K562 (cell line): ENCODE data around the gene LIMS2. TPM values are rescaled to one million over a fixed set of nuclear protein-coding genes. Genes with fewer than 3 reads are reported as not detected.
A peak's percentile ranks its signal among the peaks of the same experiment; 100 is the strongest.

Experiments used
- ATAC-seq: fragments of 200-7000 bp; cut with Tn5 transposase; 3 replicates; pipeline ENCODE4 v1.9.1; 2020; ENCODE audit warnings: moderate library complexity
- BruUV-seq: library from RNA; stranded (reverse); fragments of 400-500 nt; replicated peaks from 2 replicates; lab custom pipeline; 2021; lab: Mats Ljungman, UMichigan
- CTCF ChIA-PET: fragments of 300-600 bp; formaldehyde crosslinking; extraction: SDS; loops from one replicate; lab custom pipeline; 2021; ENCODE audit warnings: low intra/inter-chr PET ratio; lab: Yijun Ruan, JAX
- POLR2A ChIA-PET: fragments of 300-600, 350-650 bp; sonication (Branson Sonifier 250); formaldehyde crosslinking; extraction: SDS; loops from one replicate; lab custom pipeline; 2021; ENCODE audit warnings: antibody characterized with exemption, inconsistent platforms; lab: Yijun Ruan, JAX
- DNase-seq, 4 experiments: peaks; one replicate each; pipeline versions ENCODE4 v3.0.0 to v3.0.0-alpha.2; 2011 to 2018; ENCODE audit warnings: low spot score in 3 of 4, mixed read lengths in 3 of 4; ENCODE audit errors: extremely low read depth in 1 of 4
- FAIRE-seq: peaks from 2 replicates; lab custom pipeline; 2011; peaks lifted over from hg19 to GRCh38; lab: Jason Lieb, UNC
- H2AFZ ChIP-seq: 2 replicates; pipeline ENCODE4 v1.6.0; 2011; ENCODE audit warnings: low read depth, low read length, control low read depth, inconsistent platforms
- H3K27ac ChIP-seq: fragments of 200-600 bp; 3 replicates; pipeline ENCODE4 v1.8.0; 2011; ENCODE audit warnings: low read depth, mild to moderate bottlenecking, control low read depth, inconsistent platforms, low read length, moderate library complexity, mixed read lengths; ENCODE audit errors: extremely low read depth
- H3K27me3 ChIP-seq, 2 experiments: fragments of 300-600 bp in 1 of 2; 2 replicates in 1 of 2; 3 replicates in 1 of 2; pipeline versions ENCODE4 v1.6.0 to v1.8.0; 2011; ENCODE audit warnings: inconsistent platforms in 2 of 2, low read length in 2 of 2, mild to moderate bottlenecking in 1 of 2, mixed read lengths in 1 of 2, moderate library complexity in 1 of 2; ENCODE audit not compliant: control insufficient read depth in 2 of 2, insufficient read depth in 2 of 2
- H3K36me3 ChIP-seq: fragments of 300-600 bp; 3 replicates; pipeline ENCODE4 v1.8.0; 2011; ENCODE audit warnings: mild to moderate bottlenecking, low read length, inconsistent platforms; ENCODE audit not compliant: control insufficient read depth, insufficient read depth
- H3K4me1 ChIP-seq, 2 experiments: fragments of 200-600 bp in 1 of 2; replicated peaks in 1 of 2; 2 replicates in 1 of 2; 3 replicates in 1 of 2; pipeline versions ENCODE4 v1.5.1 to v1.8.0; 2011; ENCODE audit warnings: inconsistent platforms in 2 of 2, low read length in 2 of 2, mild to moderate bottlenecking in 1 of 2, mixed read lengths in 1 of 2, moderate library complexity in 1 of 2; ENCODE audit not compliant: control insufficient read depth in 2 of 2, insufficient read depth in 2 of 2
- H3K4me2 ChIP-seq: 2 replicates; pipeline ENCODE4 v1.6.1; 2011; ENCODE audit warnings: low read length, control low read depth, inconsistent platforms, mixed read lengths; ENCODE audit not compliant: insufficient read depth
- H3K4me3 ChIP-seq: fragments of 200-600 bp; sonication (generic), shearing (Covaris generic); 2 replicates; pipeline ENCODE4 v1.5.1; 2016; ENCODE audit warnings: control low read depth, inconsistent platforms
- H3K79me2 ChIP-seq: fragments of 200-600 bp; 3 replicates; pipeline ENCODE4 v1.8.0; 2011; ENCODE audit warnings: low read length, inconsistent platforms; ENCODE audit not compliant: control insufficient read depth, insufficient read depth
- H3K9ac ChIP-seq, 2 experiments: 2 replicates each; pipeline versions ENCODE4 v1.6.0 to v1.6.1; 2011; ENCODE audit warnings: low read depth in 2 of 2, low read length in 2 of 2, control low read depth in 1 of 2, inconsistent platforms in 1 of 2, mild to moderate bottlenecking in 1 of 2, mixed read lengths in 1 of 2; ENCODE audit not compliant: insufficient read depth in 1 of 2
- H3K9me1 ChIP-seq: one replicate; pipeline ENCODE4 v1.6.0; 2011; ENCODE audit warnings: inconsistent platforms, mild to moderate bottlenecking, low read length, moderate library complexity; ENCODE audit not compliant: control insufficient read depth, insufficient read depth
- H3K9me3 ChIP-seq: replicated peaks from 2 replicates; pipeline ENCODE4 v1.5.1; 2011; ENCODE audit warnings: low read depth, low read length, inconsistent platforms; ENCODE audit not compliant: control insufficient read depth, insufficient read depth
- H4K20me1 ChIP-seq: replicated peaks from 2 replicates; pipeline ENCODE4 v1.6.1; 2011; ENCODE audit warnings: low read length, inconsistent platforms, mixed read lengths; ENCODE audit not compliant: control insufficient read depth, insufficient read depth
- ETS2 ChIP-seq: IDR thresholded peaks from 2 replicates; pipeline ENCODE4 v1.6.1; 2016; ENCODE audit warnings: borderline replicate concordance, missing genetic modification characterization, mild to moderate bottlenecking, moderate library complexity, missing compliant biosample characterization; ENCODE audit not compliant: poor library complexity, severe bottlenecking
- HLTF ChIP-seq: fragments of 450-650 bp; IDR thresholded peaks from 2 replicates; pipeline ENCODE4 v1.6.1; 2016
- NFATC3 ChIP-seq: fragments of 450-650 bp; IDR thresholded peaks from 2 replicates; pipeline ENCODE4 v1.6.1; 2017; ENCODE audit warnings: mild to moderate bottlenecking
- POLR2G ChIP-seq: fragments of 200-400 bp; formaldehyde crosslinking; IDR thresholded peaks from 2 replicates; pipeline ENCODE4 v1.6.1; 2017; ENCODE audit warnings: low read depth, mild to moderate bottlenecking, antibody characterized with exemption, low read length, moderate library complexity
- PRMT5 ChIP-seq: sonication (generic); formaldehyde crosslinking; IDR thresholded peaks from 2 replicates; pipeline ENCODE4 v1.5.0; 2020; ENCODE audit warnings: missing genetic modification reagents
- RFX5 ChIP-seq: IDR thresholded peaks from 2 replicates; pipeline ENCODE4 v1.6.1; 2011; ENCODE audit warnings: low read depth, mild to moderate bottlenecking, improper control_type of control experiment, low read length
- SMARCA4 ChIP-seq: fragments of 450-650 bp; IDR thresholded peaks from 2 replicates; pipeline ENCODE4 v1.6.1; 2016
- SP2 ChIP-seq: IDR thresholded peaks from 2 replicates; pipeline ENCODE4 v1.6.1; 2011; ENCODE audit warnings: mild to moderate bottlenecking, low read depth, low read length, moderate library complexity; ENCODE audit not compliant: poor library complexity, severe bottlenecking; ENCODE audit errors: extremely low read depth
- ZNF239 ChIP-seq: fragments of 250-450 bp; sonication (Bioruptor Pico); IDR thresholded peaks from 2 replicates; pipeline ENCODE4 v1.4.0; 2020; ENCODE audit warnings: mild to moderate bottlenecking
- ZNF431 ChIP-seq: sonication (generic); formaldehyde crosslinking; IDR thresholded peaks from 2 replicates; pipeline ENCODE4 v1.8.0; 2022; ENCODE audit warnings: mild to moderate bottlenecking, missing genetic modification reagents
- ZNF445 ChIP-seq: fragments of 250-450 bp; sonication (Bioruptor Pico); IDR thresholded peaks from 2 replicates; pipeline ENCODE4 v1.4.0; 2020; ENCODE audit warnings: low read depth, mild to moderate bottlenecking, moderate library complexity
- ZNF696 ChIP-seq: fragments of 250-450 bp; sonication (Bioruptor Pico); conservative IDR thresholded peaks from 2 replicates; pipeline ENCODE4 v1.4.0; 2020; ENCODE audit warnings: mild to moderate bottlenecking, moderate library complexity
- ZNF766 ChIP-seq: fragments of 200-800 bp; sonication (Bioruptor generic); conservative IDR thresholded peaks from 2 replicates; pipeline ENCODE4 v1.6.1; 2016; ENCODE audit warnings: missing genetic modification characterization, missing compliant biosample characterization
- WGBS: fragments of 100-300 bp; shearing (Covaris generic); methylation state at CpG from one replicate; pipeline ENCODE4 v1.1.6; 2016; ENCODE audit warnings: low coverage, mixed read lengths; ENCODE audit not compliant: insufficient coverage; ENCODE audit errors: missing lambda C conversion rate; 5-methylcytosine and 5-hydroxymethylcytosine counted together
- in situ Hi-C: fragments of 300-500 bp; cut with MboI; formaldehyde crosslinking; loops from 4 replicates; pipeline ENCODE4 v1.15.0; 2018; ENCODE audit warnings: inconsistent platforms, mixed read lengths
- intact Hi-C: fragments of 100-400 bp; cut with micrococcal nuclease; formaldehyde crosslinking; loops from 2 replicates; pipeline ENCODE4 v1.14.2; 2022
- polyA plus RNA-seq, 8 experiments: library from polyadenylated mRNA; depleted of rRNA in 4 of 8; stranded (reverse) in 5 of 8; unstranded in 3 of 8; fragments of >200 nt; fragmentation: Nextera tagmentation in 2 of 8; fragmentation: Illumina TruSeq in 1 of 8; extraction: Ambion mirVana in 2 of 8; extraction: Trizol in 1 of 8; gene quantifications; 2 replicates each; pipeline versions ENCODE4 v1.2.1 to v1.2.3, GENCODE V29; 2011 to 2014; ENCODE audit warnings: inconsistent platforms in 1 of 8, missing spikeins in 1 of 8
- total RNA-seq, 7 experiments: library from RNA; depleted of rRNA in 6 of 7; stranded (reverse); fragments of >200 nt in 6 of 7; fragmentation: Illumina TruSeq in 2 of 7; extraction: Trizol in 2 of 7; gene quantifications; 2 replicates each; pipeline versions ENCODE4 v1.2.1 to v1.2.3, GENCODE V29; 2011 to 2021; ENCODE audit warnings: low replicate concordance in 1 of 7
- TF ChIP-seq, protein P1 (sequence below): IDR thresholded peaks from 2 replicates; pipeline ENCODE4 v1.6.1; 2016; ENCODE audit warnings: missing genetic modification characterization, missing compliant biosample characterization
- TF ChIP-seq, protein P2 (sequence below): IDR thresholded peaks from 3 replicates; pipeline ENCODE4 v1.6.1; 2011; ENCODE audit warnings: borderline replicate concordance, mild to moderate bottlenecking, moderate library complexity; ENCODE audit not compliant: insufficient read length; ENCODE audit errors: extremely low read depth

The LIMS2 gene
- total and polyA plus RNA-seq, 9 of the 15 experiments (the other 6 are each of a cell fraction or from before 2014, with no cell fraction given) = 0.04 to 0.22 TPM; not detected in 7

DNA sequence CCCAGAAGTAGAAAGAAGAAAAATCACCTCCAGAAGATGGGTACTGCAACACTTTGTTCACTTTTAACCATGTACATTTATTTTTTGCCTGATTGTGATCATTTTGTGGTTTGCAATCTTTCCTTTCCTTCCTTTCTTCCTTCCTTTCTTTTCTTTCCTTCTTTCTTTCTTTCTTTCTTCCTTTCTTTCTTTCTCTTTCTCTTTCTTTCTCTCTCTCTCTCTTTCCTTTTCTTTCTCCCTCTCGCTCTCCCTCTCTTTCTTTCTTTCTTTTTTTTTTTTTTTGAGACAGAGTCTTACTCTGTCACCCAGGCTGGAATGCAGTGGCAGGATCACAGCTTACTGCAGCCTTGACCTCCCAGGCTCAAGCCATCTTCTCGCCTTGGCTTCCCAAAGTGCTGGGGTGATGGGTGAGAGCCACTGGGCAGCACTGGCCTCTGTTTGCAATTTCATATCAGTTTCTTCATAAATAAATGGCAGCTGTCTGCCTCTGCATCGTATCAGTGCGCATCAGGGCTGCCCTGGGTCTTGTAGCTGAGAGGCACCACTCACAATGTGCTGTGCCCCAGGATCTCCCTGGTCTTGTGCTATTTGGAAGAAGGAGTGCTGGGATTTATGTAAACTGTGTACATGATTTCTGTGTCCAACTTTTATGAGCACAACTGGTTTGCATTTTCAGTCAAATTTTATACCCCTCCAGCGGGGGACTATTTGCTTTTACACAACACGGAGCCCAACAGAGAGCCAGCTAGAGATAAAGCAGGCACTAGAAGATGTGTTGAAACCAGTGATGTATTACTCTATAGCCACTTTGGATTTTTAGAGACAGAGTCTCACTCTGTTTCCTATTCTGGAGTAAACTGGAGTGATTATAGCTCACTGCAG is 6.9 kb upstream of the LIMS2 start (continued):
- TF ChIP-seq, protein P1, sequence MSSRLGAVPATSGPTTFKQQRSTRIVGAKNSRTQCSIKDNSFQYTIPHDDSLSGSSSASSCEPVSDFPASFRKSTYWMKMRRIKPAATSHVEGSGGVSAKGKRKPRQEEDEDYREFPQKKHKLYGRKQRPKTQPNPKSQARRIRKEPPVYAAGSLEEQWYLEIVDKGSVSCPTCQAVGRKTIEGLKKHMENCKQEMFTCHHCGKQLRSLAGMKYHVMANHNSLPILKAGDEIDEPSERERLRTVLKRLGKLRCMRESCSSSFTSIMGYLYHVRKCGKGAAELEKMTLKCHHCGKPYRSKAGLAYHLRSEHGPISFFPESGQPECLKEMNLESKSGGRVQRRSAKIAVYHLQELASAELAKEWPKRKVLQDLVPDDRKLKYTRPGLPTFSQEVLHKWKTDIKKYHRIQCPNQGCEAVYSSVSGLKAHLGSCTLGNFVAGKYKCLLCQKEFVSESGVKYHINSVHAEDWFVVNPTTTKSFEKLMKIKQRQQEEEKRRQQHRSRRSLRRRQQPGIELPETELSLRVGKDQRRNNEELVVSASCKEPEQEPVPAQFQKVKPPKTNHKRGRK = peak; percentile 91

DNA sequence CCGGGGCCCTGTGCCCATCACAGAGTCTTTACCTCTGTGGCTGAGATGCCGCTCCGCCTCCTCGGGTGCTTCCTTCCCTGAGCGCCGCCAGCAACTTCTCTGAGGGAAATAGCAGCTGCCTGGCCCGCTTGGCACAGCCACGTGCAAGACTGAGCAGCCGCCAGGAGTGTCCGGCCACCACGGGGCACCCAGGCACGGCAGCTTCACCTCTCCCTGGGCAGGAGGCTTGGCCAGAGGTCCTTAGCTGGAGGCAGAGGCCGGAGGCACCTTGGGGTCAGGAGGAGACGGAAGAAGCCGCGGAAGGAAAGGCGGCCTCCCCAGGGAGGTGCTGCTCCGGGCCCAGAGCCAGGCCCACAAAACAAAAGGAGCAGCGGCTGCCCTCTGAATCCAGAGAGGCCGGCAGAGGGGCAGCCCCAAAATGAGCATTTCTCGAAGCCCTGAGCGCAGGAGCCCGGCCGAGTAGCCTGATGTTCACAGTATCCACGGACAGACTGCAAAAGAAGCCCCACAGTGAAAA is 6.0 kb upstream of the LIMS2 start:
- FAIRE-seq (no peak), ATAC-seq (no peak; the same call in 2 of the 3 replicates), DNase-seq (no peak)
- Histone ChIP-seq H3K9me1 (no peaks in the 10 kb centered on the region), H3K9ac (peak overlapping the region in 1 of 2 experiments; percentile 26; a peak in 1 of 4 replicates), H3K4me2 (no peak overlapping the region), H2AFZ (no peak overlapping the region), H3K9me3 (no peaks in the 10 kb centered on the region), H3K4me1 (peaks cover 0 to 11% of the 10 kb centered on the region in 2 experiments; a peak in 3 of 5 replicates), H3K36me3 (no peaks in the 10 kb centered on the region), H4K20me1 (peaks cover 6% of the 10 kb centered on the region; the same call in 1 of the 2 replicates), H3K27me3 (peaks cover 38 to 67% of the 10 kb centered on the region in 2 experiments), H3K27ac (no peak overlapping the region), H3K4me3 (no peak overlapping the region), H3K79me2 (no peaks in the 10 kb centered on the region)
- intact Hi-C loops (no loop called here), in situ Hi-C loops (no loop called here)
- WGBS = 4% methylated on average over 20 of the region's 25 CpGs
- no TSS peak for BruUV-seq
- ChIA-PET CTCF (no interaction called here), POLR2A (interaction anchor here (1.0 kb wide), 1 partner anchor 39 kb away, joined by 3 read pairs; no protein-coding TSS in a partner anchor)
- no peak for TF ChIP-seq ETS2 (tag)
- TF ChIP-seq PRMT5 = no peak
- TF ChIP-seq POLR2G = no peak
- no peak for TF ChIP-seq ZNF766 (CRISPR knock-in tag)
- TF ChIP-seq HLTF = no peak
- TF ChIP-seq SMARCA4 = no peak
- TF ChIP-seq RFX5 = no peak
- TF ChIP-seq ZNF445 (CRISPR knock-in tag) = no peak
- TF ChIP-seq ZNF696 (CRISPR knock-in tag) = no peak
- no peak for TF ChIP-seq SP2
- TF ChIP-seq, protein P2, sequence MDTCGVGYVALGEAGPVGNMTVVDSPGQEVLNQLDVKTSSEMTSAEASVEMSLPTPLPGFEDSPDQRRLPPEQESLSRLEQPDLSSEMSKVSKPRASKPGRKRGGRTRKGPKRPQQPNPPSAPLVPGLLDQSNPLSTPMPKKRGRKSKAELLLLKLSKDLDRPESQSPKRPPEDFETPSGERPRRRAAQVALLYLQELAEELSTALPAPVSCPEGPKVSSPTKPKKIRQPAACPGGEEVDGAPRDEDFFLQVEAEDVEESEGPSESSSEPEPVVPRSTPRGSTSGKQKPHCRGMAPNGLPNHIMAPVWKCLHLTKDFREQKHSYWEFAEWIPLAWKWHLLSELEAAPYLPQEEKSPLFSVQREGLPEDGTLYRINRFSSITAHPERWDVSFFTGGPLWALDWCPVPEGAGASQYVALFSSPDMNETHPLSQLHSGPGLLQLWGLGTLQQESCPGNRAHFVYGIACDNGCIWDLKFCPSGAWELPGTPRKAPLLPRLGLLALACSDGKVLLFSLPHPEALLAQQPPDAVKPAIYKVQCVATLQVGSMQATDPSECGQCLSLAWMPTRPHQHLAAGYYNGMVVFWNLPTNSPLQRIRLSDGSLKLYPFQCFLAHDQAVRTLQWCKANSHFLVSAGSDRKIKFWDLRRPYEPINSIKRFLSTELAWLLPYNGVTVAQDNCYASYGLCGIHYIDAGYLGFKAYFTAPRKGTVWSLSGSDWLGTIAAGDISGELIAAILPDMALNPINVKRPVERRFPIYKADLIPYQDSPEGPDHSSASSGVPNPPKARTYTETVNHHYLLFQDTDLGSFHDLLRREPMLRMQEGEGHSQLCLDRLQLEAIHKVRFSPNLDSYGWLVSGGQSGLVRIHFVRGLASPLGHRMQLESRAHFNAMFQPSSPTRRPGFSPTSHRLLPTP = no peak
- TF ChIP-seq NFATC3 = no peak
- no peak for TF ChIP-seq ZNF239
- no peak for TF ChIP-seq ZNF431 (CRISPR knock-in tag)
